HG03432 (cell line): ENCODE data around the gene TMEM185B.
"Not testable (repeated sequence)": the region's sequence is repeated elsewhere in the genome, so short reads cannot be mapped to it uniquely, and the experiment has no call there.

Source experiments
- ATAC-seq: cut with Tn5 transposase; IDR thresholded peaks from one replicate; pipeline ENCODE4 v1.9.1; 2021; ENCODE audit warnings: mild to moderate bottlenecking, moderate library complexity; ENCODE audit not compliant: unreplicated experiment

The TMEM185B gene

DNA sequence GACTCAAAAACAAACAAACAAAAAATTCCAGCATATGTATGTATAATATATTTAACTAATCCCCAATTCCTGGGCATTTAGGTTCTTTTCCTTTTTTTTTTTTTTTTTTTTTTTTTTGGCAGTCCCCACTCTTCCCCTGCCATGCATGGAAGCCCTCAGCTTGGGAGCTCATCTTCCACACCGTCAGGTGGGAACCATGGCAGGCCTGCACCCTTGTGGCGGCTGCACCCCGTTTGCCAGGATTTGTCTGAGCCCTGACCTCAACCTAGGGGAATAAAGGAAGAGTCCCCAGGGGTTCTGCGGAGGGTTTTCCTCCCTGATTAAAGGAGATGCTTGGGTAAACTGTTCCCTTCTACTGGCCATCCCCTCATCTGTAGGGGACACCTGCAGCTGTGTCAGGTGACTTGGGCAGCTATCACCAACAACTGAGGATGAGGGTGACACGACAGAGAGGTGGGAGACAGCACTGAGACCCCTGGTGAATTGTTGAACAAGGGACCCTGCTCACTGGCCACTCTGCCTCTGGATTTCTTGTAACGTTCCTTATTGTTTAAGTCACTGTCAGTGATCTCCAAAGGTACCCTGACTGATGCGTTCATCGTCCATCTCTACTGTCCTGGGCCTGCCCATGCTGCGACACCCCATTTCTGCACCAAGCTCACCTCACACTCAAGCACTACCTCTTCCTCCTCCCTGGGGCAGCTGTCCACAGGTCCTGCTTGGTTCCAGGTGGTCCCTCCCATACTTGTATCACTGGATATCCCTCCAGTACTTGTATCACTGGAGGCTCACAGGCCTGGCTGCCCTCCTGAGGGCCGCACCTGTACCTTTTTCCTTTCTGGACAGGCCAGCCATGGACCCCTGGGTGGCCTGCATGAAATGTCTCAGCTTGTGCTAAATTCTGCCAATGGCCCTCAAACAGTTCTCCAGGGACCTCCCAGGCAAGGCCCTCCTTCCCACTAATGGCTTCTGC, 14.5 kb downstream of the TMEM185B start:
- no peak for ATAC-seq

GRCh38 chr2:120206022-120206581, 17.1 kb downstream of the TMEM185B start:
- no peak for ATAC-seq

- ATAC-seq = no peak
These were observed 18.1 kb downstream of the TMEM185B start for GRCh38 chr2:120204945-120205670.

- ATAC-seq = no peak
These were observed 18.8 kb downstream of the TMEM185B start for GRCh38 chr2:120204417-120204816.

- no peak for ATAC-seq
These were observed 19.2 kb downstream of the TMEM185B start for GRCh38 chr2:120204022-120204405.

GRCh38 chr2:120203251-120204021, 19.8 kb downstream of the TMEM185B start:
- no peak for ATAC-seq

DNA sequence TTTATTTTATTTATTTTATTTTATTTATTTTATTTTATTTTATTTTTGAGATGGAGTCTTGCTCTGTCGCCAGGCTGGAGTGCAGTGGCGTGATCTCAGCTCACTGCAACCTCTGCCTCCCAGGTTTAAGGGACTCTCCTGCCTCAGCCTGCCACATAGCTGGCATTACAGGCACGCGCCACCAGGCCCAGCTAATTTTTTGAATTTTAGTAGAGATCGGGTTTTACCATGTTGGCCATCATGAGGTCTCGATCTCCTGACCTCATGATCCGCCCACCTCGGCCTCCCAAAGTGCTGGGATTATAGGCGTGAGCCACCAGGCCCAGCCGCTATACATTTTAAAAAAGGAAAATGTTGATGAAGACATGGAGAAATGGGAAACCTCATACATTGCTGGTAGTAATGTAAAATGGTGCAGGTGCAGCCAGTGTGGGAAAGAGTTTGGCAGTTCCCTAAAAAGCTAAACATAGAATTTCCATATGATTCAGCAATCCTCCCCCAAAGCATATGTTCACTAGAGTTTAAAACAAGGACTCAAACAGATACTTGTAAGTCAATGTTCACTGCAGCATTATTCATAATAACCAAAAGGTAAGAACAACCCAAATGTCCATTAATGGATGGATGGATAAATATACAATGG, 23.3 kb downstream of the TMEM185B start:
- not testable (repeated sequence) for ATAC-seq

GRCh38 chr2:120195553-120195952, 27.6 kb downstream of the TMEM185B start:
- ATAC-seq = no peak

DNA sequence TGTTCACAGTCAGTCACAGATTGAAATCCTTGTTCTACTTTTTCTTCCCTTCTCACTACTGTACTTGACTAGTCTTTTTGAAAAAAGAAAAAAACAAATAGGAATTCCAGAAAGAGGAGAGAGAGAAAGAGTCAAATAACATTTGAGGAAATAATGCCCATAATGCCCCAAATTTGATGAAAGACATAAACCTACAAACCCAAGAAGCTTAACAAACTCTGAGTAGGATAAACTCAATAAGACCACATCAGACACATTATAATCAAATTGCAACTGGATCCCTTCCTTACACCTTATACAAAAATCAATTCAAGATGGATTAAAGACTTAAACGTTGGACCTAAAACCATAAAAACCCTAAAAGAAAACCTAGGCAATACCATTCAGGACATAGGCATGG, 30.9 kb downstream of the TMEM185B start:
- ATAC-seq = no peak

- no peak for ATAC-seq
These were observed 34.0 kb downstream of the TMEM185B start for GRCh38 chr2:120189189-120189588.

GRCh38 chr2:120182019-120182560, 41.1 kb downstream of the TMEM185B start:
- no peak for ATAC-seq

- ATAC-seq = no peak
These were observed 43.1 kb downstream of the TMEM185B start for GRCh38 chr2:120180066-120180465.

- no peak for ATAC-seq
These were observed 43.8 kb downstream of the TMEM185B start for GRCh38 chr2:120179396-120179795.

DNA sequence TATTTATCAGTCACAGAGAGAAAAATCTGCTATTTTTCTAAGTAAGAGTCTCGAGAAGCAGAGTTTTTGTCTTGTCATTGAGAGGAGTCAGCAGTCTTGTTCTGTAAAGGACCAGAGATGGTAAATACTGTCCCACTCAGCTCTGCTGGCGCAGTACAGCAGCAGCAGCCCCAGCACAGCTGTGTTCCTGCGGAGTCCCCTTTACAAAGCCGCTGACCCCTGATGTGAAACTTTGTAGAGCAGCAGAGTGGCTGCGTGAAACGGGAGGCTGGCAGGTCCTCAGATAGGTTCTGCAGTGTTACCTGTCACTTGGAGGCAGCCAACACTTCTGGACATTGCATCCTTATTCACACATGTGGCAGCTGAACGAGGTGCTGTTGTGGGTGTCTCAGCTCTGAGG, 45.2 kb downstream of the TMEM185B start:
- ATAC-seq = no peak

DNA sequence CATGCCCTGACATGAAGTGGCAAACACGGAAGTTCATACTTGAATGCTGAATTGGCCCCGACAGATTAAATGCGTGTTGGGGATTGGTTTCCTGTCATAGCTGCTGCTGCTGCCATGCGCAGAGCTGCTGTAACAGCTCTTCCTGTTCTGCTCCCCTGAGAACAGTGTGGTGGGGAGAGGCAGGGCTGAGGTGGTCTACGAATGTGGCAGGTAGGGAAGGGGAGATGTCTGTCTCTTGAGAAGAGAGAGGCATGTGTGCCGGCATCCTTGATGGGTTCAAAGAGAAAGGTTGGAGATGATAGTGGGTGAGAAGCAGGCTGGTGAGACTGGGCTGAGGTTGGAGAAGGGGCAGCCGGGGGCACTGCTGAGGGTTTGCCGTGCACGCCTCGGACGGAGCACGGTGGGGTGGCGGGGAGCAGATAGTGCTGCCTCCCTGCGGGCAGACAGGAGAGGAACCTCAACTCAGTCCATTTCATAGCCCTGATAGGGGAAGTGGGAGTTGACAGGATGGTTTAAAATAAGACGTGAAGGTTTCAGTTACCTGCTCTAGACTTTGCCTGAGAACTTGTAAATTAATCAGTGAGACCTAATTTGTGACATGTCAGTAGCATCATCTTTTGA, 46.1 kb downstream of the TMEM185B start:
- ATAC-seq = peak; percentile 96

- no peak for ATAC-seq
These were observed 46.7 kb downstream of the TMEM185B start for GRCh38 chr2:120176526-120176925.

DNA sequence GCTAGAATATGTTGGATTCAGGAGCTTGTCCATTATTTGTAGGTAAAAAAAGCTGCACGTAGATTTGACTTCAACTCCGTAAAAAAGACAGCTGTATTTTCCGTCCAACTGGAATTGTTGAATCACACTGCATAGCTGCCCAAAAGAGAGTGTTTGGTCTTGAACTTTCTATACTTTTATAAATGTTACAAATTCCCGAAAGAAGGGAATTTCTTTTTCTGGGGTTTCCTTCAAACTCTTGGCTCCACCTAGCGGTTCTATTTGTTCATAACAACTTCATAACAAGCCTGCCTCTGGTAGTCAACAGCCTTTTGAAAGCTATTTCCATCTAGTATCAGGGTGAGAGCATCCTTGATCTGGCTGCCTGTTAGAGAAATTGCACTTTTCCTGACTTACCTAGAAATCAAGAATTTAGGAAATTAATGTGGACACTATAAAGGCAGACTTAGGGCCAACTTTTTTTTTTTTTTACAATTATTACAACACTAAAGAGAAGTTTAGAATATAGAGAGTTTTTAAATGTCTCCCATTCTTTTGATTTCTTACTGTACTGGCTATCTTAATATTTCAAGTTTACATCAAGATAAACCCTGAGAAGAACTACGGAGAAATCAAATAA, 48.1 kb downstream of the TMEM185B start:
- no peak for ATAC-seq
